AG04450 (cell line): Measurements from ENCODE around the gene CABP7. TPM values are rescaled to one million over a fixed set of nuclear protein-coding genes. Genes with fewer than 3 reads are reported as not detected.

Source experiments
- CTCF ChIA-PET: fragments of 300-600, 350-600 bp; formaldehyde crosslinking; extraction: SDS; loops from one replicate; lab custom pipeline; 2022; ENCODE audit warnings: antibody characterized with exemption, inconsistent platforms; lab: Charles Lee
- POLR2A ChIA-PET: fragments of 350-600 bp; formaldehyde crosslinking; extraction: SDS; loops from one replicate; lab custom pipeline; 2021; ENCODE audit warnings: antibody characterized with exemption, inconsistent platforms; lab: Yijun Ruan, JAX
- DNase-seq: peaks from one replicate; pipeline ENCODE4 v3.0.0-alpha.2; 2011; ENCODE audit warnings: low read depth, low spot score
- H3K27ac ChIP-seq: one replicate; pipeline ENCODE4 v1.5.1; 2012; ENCODE audit warnings: low read depth, low read length, control low read depth
- H3K27me3 ChIP-seq: one replicate; pipeline ENCODE4 v1.6.0; 2012; ENCODE audit warnings: low read length; ENCODE audit not compliant: control insufficient read depth, insufficient read depth
- H3K4me3 ChIP-seq: 2 replicates; pipeline ENCODE4 v1.5.1; 2011; ENCODE audit warnings: mild to moderate bottlenecking, low read depth, low read length, control low read depth
- H3K9me3 ChIP-seq: 2 replicates; pipeline ENCODE4 v1.5.1; 2012; ENCODE audit warnings: low read length; ENCODE audit not compliant: control insufficient read depth, insufficient read depth
- polyA plus RNA-seq: library from polyadenylated mRNA; depleted of rRNA; stranded (reverse); fragments of >200 nt; gene quantifications from 2 replicates; pipeline ENCODE4 v1.2.3, GENCODE V29; 2011
- TF ChIP-seq, protein P1 (sequence below): IDR thresholded peaks from 2 replicates; pipeline ENCODE4 v1.5.1; 2011; ENCODE audit warnings: low read depth, low read length, control low read depth, inconsistent platforms

Gene CABP7
- polyA plus RNA-seq, 1 experiment, result not detected

GRCh38 chr22:29720811-29721323, 1.1 kb downstream of the CABP7 start:
- ChIA-PET POLR2A (no interaction called here), CTCF (no interaction called here)
- TF ChIP-seq, protein P1, sequence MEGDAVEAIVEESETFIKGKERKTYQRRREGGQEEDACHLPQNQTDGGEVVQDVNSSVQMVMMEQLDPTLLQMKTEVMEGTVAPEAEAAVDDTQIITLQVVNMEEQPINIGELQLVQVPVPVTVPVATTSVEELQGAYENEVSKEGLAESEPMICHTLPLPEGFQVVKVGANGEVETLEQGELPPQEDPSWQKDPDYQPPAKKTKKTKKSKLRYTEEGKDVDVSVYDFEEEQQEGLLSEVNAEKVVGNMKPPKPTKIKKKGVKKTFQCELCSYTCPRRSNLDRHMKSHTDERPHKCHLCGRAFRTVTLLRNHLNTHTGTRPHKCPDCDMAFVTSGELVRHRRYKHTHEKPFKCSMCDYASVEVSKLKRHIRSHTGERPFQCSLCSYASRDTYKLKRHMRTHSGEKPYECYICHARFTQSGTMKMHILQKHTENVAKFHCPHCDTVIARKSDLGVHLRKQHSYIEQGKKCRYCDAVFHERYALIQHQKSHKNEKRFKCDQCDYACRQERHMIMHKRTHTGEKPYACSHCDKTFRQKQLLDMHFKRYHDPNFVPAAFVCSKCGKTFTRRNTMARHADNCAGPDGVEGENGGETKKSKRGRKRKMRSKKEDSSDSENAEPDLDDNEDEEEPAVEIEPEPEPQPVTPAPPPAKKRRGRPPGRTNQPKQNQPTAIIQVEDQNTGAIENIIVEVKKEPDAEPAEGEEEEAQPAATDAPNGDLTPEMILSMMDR, result no peak
- peaks cover 45% of the 10 kb centered on the region for H3K27me3 ChIP-seq
- H3K4me3 ChIP-seq, result no peak overlapping the region
- H3K27ac ChIP-seq, result no peak overlapping the region
- DNase-seq, result no peak
- H3K9me3 ChIP-seq, result no peaks in the 10 kb centered on the region; the same call in 1 of the 2 replicates

DNA sequence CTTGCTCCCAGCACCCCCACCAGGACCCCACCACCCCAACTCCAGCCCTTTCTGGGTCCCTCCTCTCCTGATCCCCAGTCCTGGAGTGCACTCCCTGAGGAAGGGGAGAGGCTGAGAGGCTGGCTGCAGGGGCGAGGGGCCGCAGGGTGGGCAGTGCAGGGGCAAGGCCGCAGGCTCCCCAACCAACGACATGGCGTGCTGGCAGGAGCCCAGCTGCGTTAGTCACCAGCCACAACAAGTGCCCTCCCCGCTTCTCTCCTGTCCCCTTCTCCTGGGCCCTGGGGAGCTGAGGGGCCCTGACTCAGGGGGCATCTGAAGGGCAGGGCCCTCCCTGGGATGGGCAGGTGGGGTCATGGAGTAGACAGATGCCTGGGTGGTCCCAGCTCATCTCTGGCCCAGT, 2.3 kb downstream of the CABP7 start:
- TF ChIP-seq, protein P1, result no peak
- DNase-seq, result no peak
- no peak overlapping the region for H3K4me3 ChIP-seq
- ChIA-PET POLR2A (no interaction called here), CTCF (interaction anchor here (1.8 kb wide), 1 partner anchor 367 kb away, joined by 5 read pairs; no protein-coding TSS in a partner anchor)
- no peak overlapping the region for H3K27ac ChIP-seq
- no peaks in the 10 kb centered on the region; the same call in 1 of the 2 replicates for H3K9me3 ChIP-seq
- H3K27me3 ChIP-seq, result peaks cover 45% of the 10 kb centered on the region

GRCh38 chr22:29722587-29722986, 2.8 kb downstream of the CABP7 start:
- Histone ChIP-seq H3K9me3 (no peaks in the 10 kb centered on the region; the same call in 1 of the 2 replicates), H3K4me3 (no peak overlapping the region), H3K27ac (no peak overlapping the region), H3K27me3 (peaks cover 41% of the 10 kb centered on the region)
- ChIA-PET POLR2A (no interaction called here), CTCF (interaction anchor here (1.8 kb wide), 1 partner anchor 366 kb away, joined by 5 read pairs; no protein-coding TSS in a partner anchor)
- TF ChIP-seq, protein P1, result no peak
- no peak for DNase-seq

GRCh38 chr22:29723766-29724165, 4.0 kb downstream of the CABP7 start:
- CTCF ChIA-PET, result no interaction called here
- TF ChIP-seq, protein P1, result no peak
- Histone ChIP-seq H3K4me3 (no peak overlapping the region), H3K27ac (no peak overlapping the region), H3K27me3 (peaks cover 33% of the 10 kb centered on the region), H3K9me3 (no peaks in the 10 kb centered on the region; the same call in 1 of the 2 replicates)
- DNase-seq, result no peak
- POLR2A ChIA-PET, result no interaction called here

- H3K4me3 ChIP-seq, result no peak overlapping the region
- DNase-seq, result no peak
- ChIA-PET CTCF (no interaction called here), POLR2A (no interaction called here)
- H3K9me3 ChIP-seq, result no peaks in the 10 kb centered on the region; the same call in 1 of the 2 replicates
- peaks cover 24% of the 10 kb centered on the region for H3K27me3 ChIP-seq
- TF ChIP-seq, protein P1, result no peak
- H3K27ac ChIP-seq, result no peak overlapping the region
These were observed 5.0 kb downstream of the CABP7 start for GRCh38 chr22:29724843-29725242.
